Brain pericyte (primary cell): ENCODE data around the gene CD14.
"Not testable (repeated sequence)": the region's sequence is repeated elsewhere in the genome, so short reads cannot be mapped to it uniquely, and the experiment has no call there.

Source experiments
- DNase-seq: peaks from one replicate; pipeline ENCODE4 v3.0.0-alpha.2; 2012; ENCODE audit warnings: low read depth, low spot score

CD14 gene

DNA sequence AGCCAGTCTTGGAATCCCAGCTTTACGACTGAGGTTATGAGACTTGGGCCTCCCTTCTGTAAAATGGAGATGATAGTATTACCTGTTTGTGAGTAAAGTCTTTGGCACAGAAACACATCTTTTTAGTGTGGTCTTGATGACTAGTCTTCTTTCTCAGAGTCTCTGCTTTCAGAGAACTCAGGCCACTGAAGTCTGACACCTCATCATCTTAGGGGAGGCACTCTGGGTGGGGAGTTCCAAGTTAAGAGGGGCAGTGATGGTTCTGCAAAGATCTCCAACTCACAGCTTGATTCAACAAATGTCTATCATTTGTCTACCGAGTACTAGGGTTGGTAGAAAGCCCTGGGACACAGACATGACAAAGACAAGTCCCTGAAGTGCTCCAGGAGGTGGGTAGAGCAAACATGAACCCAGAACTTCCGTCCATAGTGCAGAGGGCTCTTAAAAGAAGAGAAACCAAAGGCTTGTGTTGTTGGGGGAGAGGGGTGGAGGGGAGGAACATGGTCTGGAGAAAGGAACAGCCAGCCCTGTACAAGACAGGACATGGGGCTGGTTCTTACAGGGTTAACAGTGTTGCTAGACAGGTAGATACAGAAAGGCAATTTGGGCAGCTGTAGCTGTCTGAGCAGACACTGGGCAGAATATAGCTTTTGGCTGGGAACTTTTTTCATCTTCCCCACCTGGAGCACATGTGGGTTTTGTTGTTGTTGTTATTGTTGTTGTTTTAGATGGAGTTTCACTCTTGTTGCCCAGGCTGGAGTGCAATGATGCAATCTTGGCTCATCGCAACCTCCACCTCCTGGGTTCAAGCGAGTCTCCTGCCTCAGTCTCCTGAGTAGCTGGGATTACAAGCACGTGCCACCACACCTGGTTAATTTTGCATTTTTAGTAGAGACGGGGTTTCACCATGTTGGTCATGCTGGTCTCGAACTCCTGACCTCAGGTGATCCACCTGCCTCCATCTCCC is 2.6 kb upstream of the CD14 start:
- DNase-seq: no peak

DNA sequence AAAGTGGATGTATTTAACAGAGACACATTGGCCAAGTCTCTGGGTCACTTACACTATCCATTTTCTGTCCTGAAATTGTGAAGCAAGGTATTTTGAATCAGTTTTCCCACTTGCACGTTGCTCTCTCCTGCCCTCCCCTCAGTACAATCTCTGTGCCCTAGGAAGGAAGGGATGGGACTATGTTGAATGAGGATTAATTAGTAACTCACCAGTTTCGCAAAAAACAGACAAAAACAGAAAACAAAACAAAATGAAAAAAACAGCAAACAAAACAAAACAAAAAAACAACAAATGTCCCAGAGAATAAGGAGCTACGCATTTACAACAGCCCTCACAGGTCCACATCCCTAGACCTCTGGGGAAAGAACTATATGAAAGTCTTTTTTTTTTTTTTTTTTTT is 1.1 kb upstream of the CD14 start:
- DNase-seq: no peak

- no peak for DNase-seq
These were observed 526 bp upstream of the CD14 start for GRCh38 chr5:140633501-140633900.

DNA sequence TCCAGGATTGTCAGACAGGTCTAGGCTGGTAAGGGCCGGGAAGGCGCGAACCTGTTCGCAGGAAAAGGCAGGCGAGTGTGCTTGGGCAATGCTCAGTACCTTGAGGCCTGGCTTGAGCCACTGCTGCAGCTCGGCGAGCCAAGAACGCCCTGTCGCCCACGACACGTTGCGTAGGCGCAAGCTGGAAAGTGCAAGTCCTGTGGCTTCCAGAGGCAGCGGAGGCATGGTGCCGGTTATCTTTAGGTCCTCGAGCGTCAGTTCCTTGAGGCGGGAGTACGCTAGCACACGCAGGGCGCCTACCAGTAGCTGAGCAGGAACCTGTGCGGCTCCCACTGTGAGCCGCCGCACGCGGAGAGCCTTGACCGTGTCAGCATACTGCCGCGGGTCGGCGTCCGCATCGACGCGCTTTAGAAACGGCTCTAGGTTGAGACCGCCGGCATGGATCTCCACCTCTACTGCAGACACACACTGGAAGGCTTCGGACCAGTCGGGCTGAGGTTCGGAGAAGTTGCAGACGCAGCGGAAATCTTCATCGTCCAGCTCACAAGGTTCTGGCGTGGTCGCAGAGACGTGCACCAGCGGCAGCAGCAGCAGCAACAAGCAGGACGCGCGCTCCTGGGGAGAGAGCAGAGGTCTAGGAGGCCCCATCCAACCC is 482 bp downstream of the CD14 start:
- no peak for DNase-seq

DNA sequence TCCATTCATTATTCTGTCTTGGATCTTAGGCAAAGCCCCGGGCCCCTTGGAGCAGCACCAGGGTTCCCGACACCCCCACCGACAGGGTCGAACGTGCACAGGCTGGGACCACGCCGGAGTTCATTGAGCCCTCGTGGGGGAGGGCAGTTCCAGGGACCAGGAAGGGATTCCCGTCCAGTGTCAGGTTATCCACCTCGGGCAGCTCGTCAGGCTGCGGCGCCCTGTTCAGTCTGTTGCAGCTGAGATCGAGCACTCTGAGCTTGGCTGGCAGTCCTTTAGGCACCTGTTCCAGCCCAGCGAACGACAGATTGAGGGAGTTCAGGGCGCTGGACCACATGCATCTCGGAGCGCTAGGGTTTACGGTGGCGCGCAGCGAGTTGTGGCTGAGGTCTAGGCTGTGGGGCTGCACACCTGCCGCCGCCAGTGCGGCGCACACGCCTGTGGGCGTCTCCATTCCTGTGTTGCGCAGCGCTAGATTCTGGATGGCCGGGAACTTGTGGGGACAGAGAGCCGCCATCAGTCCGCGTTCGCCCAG is 1.1 kb downstream of the CD14 start:
- DNase-seq: no peak

- no peak for DNase-seq
These were observed 1.9 kb downstream of the CD14 start for GRCh38 chr5:140631036-140631417.

DNA sequence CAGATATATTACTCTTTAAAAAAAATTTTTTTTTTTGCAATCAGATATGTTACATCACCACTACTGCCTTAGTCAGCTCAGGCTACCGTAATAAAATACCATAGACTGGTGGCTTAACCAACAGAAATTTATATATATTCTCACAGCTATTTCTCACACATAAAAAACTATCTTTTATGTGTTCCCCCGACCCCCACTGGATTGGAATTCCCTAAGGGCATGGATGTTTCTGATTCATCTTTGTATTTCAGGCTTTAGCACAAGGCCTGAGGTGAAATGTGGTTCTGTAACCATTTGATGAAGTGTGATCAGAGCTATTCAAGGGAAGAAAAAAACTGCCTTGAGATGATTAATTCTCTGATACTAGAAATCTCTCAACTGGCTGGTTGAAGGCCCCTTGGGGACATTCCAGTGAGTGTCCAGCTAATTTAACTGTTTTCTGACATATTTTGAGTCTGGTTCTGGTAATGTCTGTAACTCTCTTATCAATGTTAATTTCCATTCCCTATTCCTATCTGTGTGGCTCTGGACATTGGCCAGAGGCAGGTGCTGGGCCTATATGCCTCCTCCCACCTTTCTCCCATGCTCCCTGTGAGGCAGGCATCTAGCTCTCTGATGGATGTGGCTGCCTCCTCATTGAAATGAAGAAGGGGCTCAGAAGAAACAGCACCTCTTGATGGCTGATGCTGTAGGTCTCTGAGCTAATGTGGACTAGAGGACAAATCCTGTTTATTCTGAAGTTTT is 2.5 kb downstream of the CD14 start:
- no peak for DNase-seq

GRCh38 chr5:140628711-140629110 is 4.3 kb downstream of the CD14 start:
- no peak for DNase-seq

DNA sequence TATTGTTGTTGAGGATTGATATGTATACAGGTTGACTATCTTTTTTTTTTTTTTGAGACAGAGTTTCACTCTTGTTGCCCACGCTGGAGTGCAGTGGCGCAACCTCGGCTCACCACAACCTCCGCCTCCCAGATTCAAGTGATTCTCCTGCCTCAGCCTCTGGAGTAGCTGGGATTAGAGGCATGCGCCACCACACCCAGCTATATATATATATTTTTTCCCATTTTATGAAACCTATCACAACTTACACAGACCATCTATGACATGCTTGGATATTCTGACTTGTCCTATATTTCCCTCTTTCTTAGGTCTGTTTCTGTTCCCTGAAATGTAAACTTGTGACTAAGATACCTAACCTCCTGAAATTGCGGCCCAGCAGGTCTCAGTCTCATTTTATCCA is 5.0 kb downstream of the CD14 start:
- DNase-seq: no peak

- not testable (repeated sequence) for DNase-seq
These were observed 8.1 kb downstream of the CD14 start for GRCh38 chr5:140624886-140625285.

DNA sequence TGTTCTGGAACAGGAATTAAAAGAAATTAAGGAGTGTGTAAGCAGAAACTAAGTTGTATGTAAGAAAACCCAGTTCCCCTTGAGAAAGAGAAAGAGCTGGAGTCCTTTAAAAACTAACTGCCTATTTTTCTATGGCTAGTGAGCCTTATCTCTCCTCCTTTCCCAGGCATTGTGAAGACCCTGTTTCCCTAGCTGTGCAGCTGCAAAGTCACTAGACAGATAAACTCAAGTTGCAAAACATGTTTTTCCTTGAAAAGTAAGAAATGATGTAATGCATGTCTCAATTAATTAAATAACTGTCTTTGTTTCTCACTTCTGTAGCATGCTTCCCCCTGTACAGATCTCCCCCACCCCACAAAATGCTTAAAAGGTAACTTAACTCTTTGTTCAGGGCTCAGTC is 9.9 kb downstream of the CD14 start:
- not testable (repeated sequence) for DNase-seq

- no peak for DNase-seq
These were observed 10.7 kb downstream of the CD14 start for GRCh38 chr5:140622301-140622700.

- no peak for DNase-seq
These were observed 21.9 kb downstream of the CD14 start for GRCh38 chr5:140611020-140611521.

DNA sequence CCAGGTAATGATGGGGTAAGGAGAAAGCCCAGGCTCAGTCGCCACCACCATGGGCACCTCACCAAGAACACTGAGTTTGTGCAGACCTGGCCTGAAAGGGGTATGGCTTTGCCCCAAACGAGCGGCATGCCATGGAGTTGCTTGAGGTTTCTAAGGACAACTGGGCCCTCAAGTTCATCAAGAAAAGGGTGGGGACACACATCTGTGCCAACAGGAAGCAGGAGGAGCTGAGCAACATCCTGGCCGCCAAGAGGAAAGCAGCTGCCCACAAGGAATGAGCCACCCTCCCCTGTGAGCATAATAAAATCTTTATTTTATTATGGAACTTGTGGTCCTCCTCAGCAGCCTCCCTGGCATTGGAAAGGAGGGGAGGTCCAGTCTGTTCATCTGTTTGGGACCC is 23.8 kb downstream of the CD14 start:
- DNase-seq: no peak

DNA sequence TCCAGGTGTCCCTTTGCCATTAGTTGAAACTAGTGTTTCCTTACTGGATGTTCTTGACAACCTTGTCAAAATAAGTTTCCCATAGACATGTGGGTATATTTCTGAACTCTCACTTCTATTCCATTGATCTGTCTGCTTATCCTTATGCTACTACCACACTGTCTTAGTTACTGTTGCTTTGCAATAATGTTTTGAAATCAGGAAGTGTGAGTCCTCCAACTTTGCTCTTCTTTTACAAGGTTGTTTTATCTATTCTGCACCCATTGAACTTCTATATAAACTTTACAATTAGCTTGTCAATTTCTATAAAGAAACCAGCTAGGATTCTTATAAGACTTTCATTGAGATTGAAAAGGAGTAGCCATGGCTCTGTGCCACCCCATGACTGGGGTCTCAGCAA is 24.3 kb downstream of the CD14 start:
- DNase-seq: no peak

DNA sequence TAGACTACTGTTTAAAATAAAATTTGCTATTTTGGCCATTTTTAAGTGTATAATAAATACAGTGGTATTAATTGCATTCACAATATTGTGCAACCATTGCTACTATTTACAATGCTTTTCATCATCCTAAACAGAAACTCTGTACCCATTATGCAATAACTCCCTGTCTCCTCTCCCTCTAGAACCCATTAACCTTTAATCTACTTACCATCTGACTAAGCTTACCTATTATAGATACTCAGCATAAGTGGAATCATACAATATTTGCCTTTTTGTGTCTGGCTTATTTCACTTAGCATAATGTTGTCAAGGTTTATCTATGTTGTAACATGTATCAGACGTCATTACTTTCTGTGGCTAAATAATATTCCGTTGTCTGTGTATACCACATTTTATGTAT is 25.9 kb downstream of the CD14 start:
- no peak for DNase-seq

GRCh38 chr5:140605879-140606278 is 27.1 kb downstream of the CD14 start:
- no peak for DNase-seq

GRCh38 chr5:140603734-140604133 is 29.2 kb downstream of the CD14 start:
- no peak for DNase-seq

GRCh38 chr5:140603446-140603698 is 29.6 kb downstream of the CD14 start:
- not testable (repeated sequence) for DNase-seq

- no peak for DNase-seq
These were observed 30.8 kb downstream of the CD14 start for GRCh38 chr5:140602147-140602546.

- DNase-seq: no peak
These were observed 32.9 kb downstream of the CD14 start for GRCh38 chr5:140600096-140600495.

- DNase-seq: no peak
These were observed 34.1 kb downstream of the CD14 start for GRCh38 chr5:140598836-140599235.
